Tibial nerve (tissue), 4 donors: Measurements from ENCODE around the gene KIZ. TPM values are rescaled to one million over a fixed set of nuclear protein-coding genes. Genes with fewer than 3 reads are reported as not detected.

Experiments
- DNase-seq, 2 donors: peaks; one replicate each; pipeline ENCODE4 v3.0.0-alpha.2; 2019; ENCODE audit warnings: low spot score in 2 of 2
- H3K27ac ChIP-seq, 4 donors: fragments of 200-600 bp; sonication (generic) in 3 of 4; one replicate each; pipeline ENCODE4 v1.5.1; 2017 to 2019; ENCODE audit warnings: mild to moderate bottlenecking in 1 of 4
- H3K27me3 ChIP-seq, 2 donors: fragments of 200-600 bp; sonication (generic) in 1 of 2; one replicate each; pipeline versions ENCODE4 v1.5.1 to v1.6.0; 2017 to 2019
- H3K36me3 ChIP-seq, 3 donors: fragments of 200-600 bp; sonication (generic); one replicate each; pipeline ENCODE4 v1.5.1; 2018 to 2019
- H3K4me1 ChIP-seq, 4 donors: fragments of 200-600 bp; sonication (generic) in 3 of 4; one replicate each; pipeline ENCODE4 v1.5.1; 2017 to 2019
- H3K4me3 ChIP-seq, 4 donors: fragments of 200-600 bp; sonication (generic) in 3 of 4; one replicate each; pipeline ENCODE4 v1.5.1; 2017 to 2019; ENCODE audit warnings: mild to moderate bottlenecking in 1 of 4, moderate library complexity in 1 of 4
- H3K9me3 ChIP-seq, 4 donors: fragments of 200-600 bp; sonication (generic) in 3 of 4; one replicate each; pipeline ENCODE4 v1.5.1; 2017 to 2019
- CTCF ChIP-seq, 5 experiments: fragments of 200-600 bp in 3 of 5; fragments of 450-650 bp in 2 of 5; sonication (generic) in 3 of 5; IDR thresholded peaks; one replicate each; pipeline ENCODE4 v1.5.1; 2016 to 2019; ENCODE audit warnings: antibody characterized with exemption in 5 of 5, mild to moderate bottlenecking in 3 of 5, moderate library complexity in 2 of 5
- EP300 ChIP-seq, 2 donors: sonication (generic); formaldehyde crosslinking; IDR thresholded peaks; one replicate each; pipeline ENCODE4 v1.6.1; 2017; ENCODE audit warnings: antibody characterized with exemption in 2 of 2, mild to moderate bottlenecking in 1 of 2
- POLR2A ChIP-seq, 2 donors: fragments of 450-650 bp; IDR thresholded peaks; one replicate each; pipeline ENCODE4 v1.6.1; 2017; ENCODE audit warnings: antibody characterized with exemption in 2 of 2, mild to moderate bottlenecking in 2 of 2, moderate library complexity in 2 of 2
- WGBS, 2 donors: methylation state at CpG; one replicate each; pipeline ENCODE4 v1.1.5; 2018; 5-methylcytosine and 5-hydroxymethylcytosine counted together
- total RNA-seq, 4 donors: library from RNA; depleted of rRNA; stranded (reverse); fragments of >200 nt; gene quantifications; one replicate each; pipeline ENCODE4 v1.1.0, GENCODE V29; 2016

Gene KIZ
- total RNA-seq, 4 donors from 2014 or later = 19.8 to 58.6 (median 54.9) TPM

GRCh38 chr20:21087862-21088540 lies 37.9 kb upstream of the KIZ start:
- Histone ChIP-seq H3K9me3 (no peaks in the 10 kb centered on the region), H3K27me3 (peaks cover 0 to 45% of the 10 kb centered on the region in 2 donors), H3K4me3 (no peak overlapping the region), H3K27ac (no peak overlapping the region), H3K4me1 (no peaks in the 10 kb centered on the region), H3K36me3 (no peaks in the 10 kb centered on the region)
- 84% methylated on average over 9 of the region's 9 CpGs for WGBS, 2 donors
- DNase-seq = no peak
- TF ChIP-seq CTCF (IDR thresholded peaks at IDR 0.05) = no peak

DNA sequence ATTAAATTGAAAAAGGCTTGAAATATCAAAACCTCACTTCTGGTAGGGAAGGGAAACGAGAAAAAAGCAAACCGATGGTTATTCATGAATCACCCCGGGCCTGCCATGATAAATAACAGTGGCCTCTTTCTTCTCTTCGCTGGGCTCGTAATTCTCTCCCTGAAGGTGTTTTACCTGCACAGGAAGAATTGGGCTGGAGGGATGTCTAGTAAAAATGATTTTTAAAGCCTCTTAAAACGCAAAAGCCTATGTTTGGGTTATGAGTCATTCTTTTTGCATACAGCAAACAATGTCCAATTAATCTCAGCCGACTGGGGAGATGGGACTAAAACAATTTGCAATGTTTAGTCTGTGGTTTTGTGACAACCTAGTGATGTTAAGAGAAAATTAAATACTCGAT lies 36.5 kb upstream of the KIZ start:
- TF ChIP-seq POLR2A (IDR thresholded peaks at IDR 0.05) = no peak
- TF ChIP-seq EP300 (IDR thresholded peaks at IDR 0.05) = no peak
- TF ChIP-seq CTCF (IDR thresholded peaks at IDR 0.05) = no peak
- H3K27me3 ChIP-seq = peaks cover 0 to 51% of the 10 kb centered on the region in 2 donors
- no peak overlapping the region for H3K4me3 ChIP-seq
- no peaks in the 10 kb centered on the region for H3K4me1 ChIP-seq
- H3K27ac ChIP-seq = no peak overlapping the region
- DNase-seq = no peak
- no peaks in the 10 kb centered on the region for H3K36me3 ChIP-seq
- no peaks in the 10 kb centered on the region for H3K9me3 ChIP-seq
- 46 to 47% methylated on average over 8 of the region's 8 CpGs for WGBS, 2 donors

DNA sequence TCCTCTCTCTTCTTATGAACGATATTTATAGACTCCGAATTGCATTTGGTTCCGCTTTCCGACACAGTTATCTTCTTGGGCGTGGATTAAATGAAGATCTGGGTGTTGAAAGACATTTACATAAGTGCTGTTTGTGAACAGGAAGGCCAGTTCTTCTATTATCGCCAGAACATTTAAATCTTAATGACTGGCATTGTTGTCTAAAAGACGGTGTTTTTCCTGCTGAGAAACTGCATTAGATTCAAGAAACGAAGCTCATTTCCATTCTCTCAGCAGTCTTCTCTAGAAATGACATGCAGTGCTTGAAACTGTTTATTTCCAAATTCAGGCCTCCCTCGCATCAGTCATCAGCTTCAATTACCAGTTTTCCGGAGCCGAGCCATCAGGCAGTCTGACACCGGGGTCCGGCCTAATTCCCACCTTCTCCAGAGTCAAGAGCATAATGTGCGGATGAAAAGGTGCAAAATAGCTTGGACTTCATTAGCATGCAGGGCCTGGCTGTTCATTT lies 35.7 kb upstream of the KIZ start:
- DNase-seq = no peak
- TF ChIP-seq CTCF (IDR thresholded peaks at IDR 0.05) (no peak), EP300 (IDR thresholded peaks at IDR 0.05) (no peak)
- Histone ChIP-seq H3K36me3 (no peaks in the 10 kb centered on the region), H3K9me3 (no peaks in the 10 kb centered on the region), H3K4me1 (no peaks in the 10 kb centered on the region), H3K27me3 (peaks cover 0 to 54% of the 10 kb centered on the region in 2 donors), H3K27ac (no peak overlapping the region), H3K4me3 (no peak overlapping the region)
- WGBS, 2 donors = 44 to 55% methylated on average over 14 of the region's 14 CpGs

- Histone ChIP-seq H3K27me3 (peaks cover 0 to 56% of the 10 kb centered on the region in 2 donors), H3K9me3 (no peaks in the 10 kb centered on the region), H3K27ac (no peak overlapping the region), H3K36me3 (no peaks in the 10 kb centered on the region), H3K4me3 (no peak overlapping the region), H3K4me1 (no peaks in the 10 kb centered on the region)
- 66 to 71% methylated on average over 11 of the region's 11 CpGs for whole genome bisulfite sequencing, 2 donors
- TF ChIP-seq EP300 (IDR thresholded peaks at IDR 0.05) (no peak), CTCF (IDR thresholded peaks at IDR 0.05) (no peak), POLR2A (IDR thresholded peaks at IDR 0.05) (no peak)
- no peak for DNase-seq
These were observed 35.2 kb upstream of the KIZ start for GRCh38 chr20:21090721-21091120.

DNA sequence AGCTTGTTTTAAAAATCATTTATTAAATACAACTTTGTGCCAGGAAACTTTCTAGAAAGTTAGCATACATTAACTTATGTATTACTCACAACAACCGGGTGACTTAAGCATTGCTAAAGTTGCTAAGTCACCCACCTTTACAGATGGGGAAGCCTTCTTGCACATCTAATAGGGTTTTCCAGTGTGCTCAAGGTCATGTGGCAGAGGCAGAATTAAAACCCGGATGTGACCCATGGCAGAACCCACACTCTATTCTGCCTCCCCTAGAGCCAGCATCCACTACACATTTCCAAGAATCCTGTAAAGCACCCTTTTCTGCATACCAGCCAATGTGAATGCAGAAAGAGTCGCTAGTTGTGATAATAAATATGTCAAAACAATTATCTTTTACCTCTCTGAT lies 33.1 kb upstream of the KIZ start:
- H3K9me3 ChIP-seq = no peaks in the 10 kb centered on the region
- no peaks in the 10 kb centered on the region for H3K4me1 ChIP-seq
- H3K27ac ChIP-seq = no peak overlapping the region
- H3K36me3 ChIP-seq = no peaks in the 10 kb centered on the region
- H3K4me3 ChIP-seq = no peak overlapping the region
- peaks cover 0 to 77% of the 10 kb centered on the region in 2 donors for H3K27me3 ChIP-seq
- TF ChIP-seq EP300 (IDR thresholded peaks at IDR 0.05) (no peak), POLR2A (IDR thresholded peaks at IDR 0.05) (no peak), CTCF (IDR thresholded peaks at IDR 0.05) (no peak)
- no peak for DNase-seq
- 78 to 80% methylated on average over 3 of the region's 3 CpGs for WGBS, 2 donors
